ENCODE data around the gene SEC14L3.

GRCh38 chr22:30439226-30439625 is 32.6 kb downstream of the SEC14L3 start:
- TF ChIP-seq CTCF (IDR thresholded peaks at IDR 0.05) (no peak), EP300 (IDR thresholded peaks at IDR 0.05; ENCODE audit: borderline replicate concordance in 1 of 2, low read depth in 1 of 2, low read length in 1 of 2) (no peak), POLR2AphosphoS5 (IDR thresholded peaks at IDR 0.05; ENCODE audit: low read depth, low read length) (no peak), RAD21 (IDR thresholded peaks at IDR 0.05; ENCODE audit: low read length) (no peak), SMC3 (IDR thresholded peaks at IDR 0.05; ENCODE audit: low read depth, low read length) (no peak), RCOR1 (IDR thresholded peaks at IDR 0.05; ENCODE audit: low read length) (no peak), FOXM1 (IDR thresholded peaks at IDR 0.05; ENCODE audit: low read depth) (no peak), EZH2phosphoT487 (IDR thresholded peaks at IDR 0.05; ENCODE audit: borderline replicate concordance, low read depth) (no peak), TAF1 (IDR thresholded peaks at IDR 0.05; ENCODE audit: borderline replicate concordance, low read depth, low read length) (no peak), GATA2 (CRISPR knock-in tag; IDR thresholded peaks at IDR 0.05) (no peak)
- TF ChIP-seq, protein P1, sequence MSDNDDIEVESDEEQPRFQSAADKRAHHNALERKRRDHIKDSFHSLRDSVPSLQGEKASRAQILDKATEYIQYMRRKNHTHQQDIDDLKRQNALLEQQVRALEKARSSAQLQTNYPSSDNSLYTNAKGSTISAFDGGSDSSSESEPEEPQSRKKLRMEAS (IDR thresholded peaks at IDR 0.05; ENCODE audit: low read depth) = no peak

All from SK-N-SH (cell line).